SH-SY5Y (cell line): ENCODE data around the gene CRABP2.
A peak's percentile ranks its signal among the peaks of the same experiment; 100 is the strongest.

Source experiments
- GATA2 ChIP-seq: IDR thresholded peaks from 2 replicates; pipeline ENCODE4 v1.6.1; 2011; ENCODE audit warnings: mild to moderate bottlenecking, low read depth, low read length
- GATA3 ChIP-seq: IDR thresholded peaks from 2 replicates; pipeline ENCODE4 v1.6.1; 2011; ENCODE audit warnings: low read depth, mild to moderate bottlenecking, low read length, moderate library complexity

Gene CRABP2

DNA sequence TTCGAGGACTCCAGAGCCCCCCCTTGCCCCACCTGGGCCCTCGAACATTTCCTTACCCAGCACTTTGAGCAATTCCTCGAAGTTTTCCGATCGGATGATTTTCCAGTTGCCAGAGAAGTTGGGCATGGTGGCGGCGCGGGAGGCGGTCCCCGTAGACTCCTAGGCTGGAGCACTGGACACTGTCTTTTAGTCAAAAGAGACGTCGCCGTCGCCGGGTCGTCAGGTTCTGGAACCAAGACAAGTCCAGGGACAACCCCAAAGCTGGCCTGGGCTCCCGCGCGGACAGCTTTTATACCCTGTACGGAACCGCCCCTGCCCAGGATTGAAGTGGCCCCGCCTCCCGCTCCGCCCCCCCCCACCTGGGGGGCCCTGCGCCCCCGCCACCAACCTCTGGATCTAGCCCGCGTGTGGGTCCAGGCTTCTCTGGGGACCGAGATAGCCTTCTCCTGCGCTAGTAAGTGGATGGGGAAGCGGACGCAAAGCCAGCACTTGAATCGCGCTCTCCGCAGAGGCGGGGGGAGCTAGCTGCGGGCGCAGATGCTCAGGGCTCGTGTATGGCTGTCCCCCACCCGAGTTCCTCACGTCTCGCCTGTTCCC, at the start of gene CRABP2:
CRABP2 (minus strand) TSS at position 263 of the 597 bp plus-strand sequence; CDS start at position 126, 137 bp downstream.
- no peak for TF ChIP-seq GATA2
- TF ChIP-seq GATA3 = no peak

DNA sequence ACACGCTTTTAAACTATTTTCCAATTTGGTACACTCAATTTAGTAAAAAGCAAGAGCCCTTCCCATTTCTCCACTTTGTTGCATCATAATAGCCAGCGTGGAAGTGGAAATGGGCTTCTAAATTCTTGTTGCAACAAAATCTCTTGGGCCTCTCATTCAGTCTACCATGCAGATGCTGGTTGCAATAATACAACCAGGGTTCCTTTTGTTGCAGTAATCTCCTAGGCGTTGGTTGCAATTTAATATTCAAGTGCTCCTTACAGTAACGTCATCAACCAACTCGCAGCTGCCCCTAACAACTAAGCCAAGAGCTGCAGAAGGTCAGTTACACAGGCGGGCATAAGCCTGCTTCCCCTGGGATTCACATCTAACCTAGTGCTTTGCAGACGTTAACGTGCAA, 48.8 kb upstream of the CRABP2 start:
- TF ChIP-seq GATA3 (no peak), GATA2 (no peak)

DNA sequence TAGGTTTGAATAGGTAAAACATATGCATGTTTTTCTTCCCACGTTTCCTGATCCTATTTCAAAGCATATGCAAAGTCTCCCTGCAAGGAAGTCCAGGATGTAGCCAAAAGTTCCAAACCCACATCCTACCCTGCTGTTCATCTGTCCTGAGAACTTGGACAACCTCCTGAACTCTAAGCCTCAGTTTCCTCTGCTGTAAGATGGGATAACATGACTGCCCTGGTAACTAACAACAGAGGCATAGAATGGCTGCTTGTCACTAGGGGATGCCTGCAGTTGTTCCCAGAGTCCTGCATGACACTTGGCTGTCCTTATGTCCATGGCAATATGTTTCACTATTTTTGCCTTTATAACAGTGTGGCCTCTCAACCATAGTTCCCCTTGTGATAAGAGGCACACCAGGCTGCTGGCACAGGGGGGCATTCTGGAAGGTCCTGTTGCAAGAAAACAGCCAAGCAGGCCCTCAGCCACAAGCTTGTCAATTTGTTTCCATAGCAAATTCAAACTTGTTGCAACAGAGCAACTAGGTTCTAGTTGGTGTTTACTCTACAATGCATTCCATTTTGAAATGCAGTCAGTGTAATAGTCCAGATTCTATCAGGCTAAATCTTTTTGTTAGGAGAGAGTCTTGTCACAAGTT, 47.6 kb upstream of the CRABP2 start:
- TF ChIP-seq GATA2 (no peak), GATA3 (no peak)

DNA sequence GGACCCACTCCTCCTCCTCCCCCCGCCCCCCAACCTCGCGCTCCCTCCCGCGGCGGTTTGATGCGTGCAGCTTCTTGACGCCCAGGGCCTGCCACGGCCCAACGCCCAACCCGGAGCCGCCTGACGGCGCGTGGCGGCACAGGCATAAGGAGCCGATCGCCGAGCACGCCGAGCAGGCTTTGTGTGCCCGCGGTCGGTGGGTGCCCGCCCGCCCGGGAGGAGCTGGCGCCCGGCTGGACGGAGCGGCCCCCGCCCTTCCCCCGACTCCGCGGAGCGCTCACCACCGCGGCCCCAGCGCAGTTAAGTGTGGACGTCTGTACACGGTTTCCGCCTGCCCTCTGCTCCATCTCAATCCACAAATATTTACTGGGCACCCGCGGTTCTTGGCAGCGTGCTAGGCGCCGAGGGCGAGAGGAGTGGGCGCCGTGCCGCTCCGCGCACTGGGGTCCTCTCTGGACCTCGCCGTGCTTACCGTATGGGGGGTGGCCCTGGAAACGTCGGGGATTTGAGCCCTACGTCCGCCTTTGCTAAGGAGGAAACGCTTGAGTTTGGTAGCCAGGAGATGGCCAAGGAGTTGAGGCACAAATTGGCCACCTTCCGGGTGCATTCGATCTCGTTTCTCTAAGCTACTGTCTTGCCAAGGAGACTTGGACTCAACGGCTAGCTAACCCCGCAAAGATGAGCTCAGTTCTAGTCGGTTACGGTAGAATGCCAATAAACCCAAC, 46.5 kb upstream of the CRABP2 start:
- TF ChIP-seq GATA3 (no peak), GATA2 (no peak)

DNA sequence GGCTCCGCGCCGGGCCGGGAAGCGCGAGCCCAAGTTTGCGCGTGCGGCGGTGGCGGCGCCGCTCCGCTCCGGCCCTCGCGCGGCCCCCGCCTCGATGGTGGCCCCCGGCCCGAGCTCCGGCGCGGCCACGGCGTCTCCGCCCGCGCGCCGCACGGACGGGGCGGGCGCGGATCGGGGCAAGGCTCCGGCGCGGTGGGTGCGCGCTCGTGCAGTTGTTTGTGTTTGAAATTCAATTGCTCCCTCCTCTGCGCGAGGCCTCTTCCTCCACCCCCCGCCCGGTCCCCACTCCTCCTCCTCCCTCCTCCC, 46.0 kb upstream of the CRABP2 start, which contains the start of gene HDGF:
HDGF (minus strand) TSS at position 225 of the 306 bp plus-strand sequence. CDS start 246 bp downstream, outside the sequence.
- TF ChIP-seq GATA2 (no peak), GATA3 (no peak)

DNA sequence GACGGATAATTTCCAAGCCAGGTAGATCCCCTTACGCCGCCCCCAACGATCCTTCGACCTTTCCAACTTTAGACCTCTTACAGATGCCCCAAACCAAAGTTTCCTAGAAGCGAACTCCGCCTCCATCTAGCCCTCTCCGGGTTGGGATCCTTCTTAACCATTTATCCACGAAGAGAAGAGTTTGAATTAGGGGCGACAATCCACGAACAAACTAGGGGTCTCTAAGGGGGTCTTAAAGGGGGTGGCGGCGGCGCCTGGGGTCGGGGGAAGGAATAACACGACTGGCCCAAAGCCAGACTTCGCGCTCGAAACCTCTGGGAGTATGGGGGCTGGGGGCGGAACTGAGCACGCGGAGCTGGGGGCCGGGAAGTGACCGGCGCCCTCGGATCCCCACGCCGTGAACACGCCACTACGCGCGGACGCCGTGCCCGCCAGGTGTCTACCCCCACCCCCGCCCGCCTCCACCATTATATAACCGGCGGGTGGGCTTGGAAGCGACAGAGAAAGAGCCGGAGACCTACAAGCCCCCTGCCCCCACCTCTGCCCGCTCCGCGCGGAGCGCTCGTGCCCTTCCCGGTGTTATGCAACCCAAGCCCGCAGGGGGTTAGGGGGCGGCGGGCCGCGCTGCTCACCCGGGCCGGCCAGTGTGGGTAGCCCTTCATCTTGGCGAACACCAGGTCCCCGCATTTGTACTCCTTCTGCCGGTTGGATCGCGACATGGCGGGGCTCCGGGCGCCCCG, 45.5 kb upstream of the CRABP2 start:
- no peak for TF ChIP-seq GATA2
- TF ChIP-seq GATA3 = no peak

DNA sequence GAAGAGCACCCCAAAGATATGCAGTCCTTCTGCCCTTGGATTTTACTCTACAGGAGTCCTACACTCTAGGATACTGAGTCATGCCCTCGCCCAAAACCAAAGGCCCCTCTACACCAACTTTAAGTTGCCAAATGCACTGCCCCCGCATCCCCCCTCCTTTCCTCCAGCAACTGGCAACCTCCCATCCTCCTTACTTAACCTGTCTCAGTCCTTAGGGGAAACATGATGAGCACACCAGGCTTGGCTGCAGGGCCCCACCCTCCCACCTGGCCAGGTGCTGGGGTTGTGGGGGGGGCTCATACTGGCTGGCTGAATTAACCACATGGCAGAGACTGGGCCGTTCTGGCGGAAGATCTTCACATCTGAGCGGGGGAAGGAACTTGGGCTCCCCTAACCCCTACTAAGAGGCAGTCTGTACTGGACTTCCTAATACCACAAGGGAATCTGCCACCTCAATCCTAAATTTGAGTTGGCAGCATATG, 44.8 kb upstream of the CRABP2 start:
- no peak for TF ChIP-seq GATA3
- no peak for TF ChIP-seq GATA2

DNA sequence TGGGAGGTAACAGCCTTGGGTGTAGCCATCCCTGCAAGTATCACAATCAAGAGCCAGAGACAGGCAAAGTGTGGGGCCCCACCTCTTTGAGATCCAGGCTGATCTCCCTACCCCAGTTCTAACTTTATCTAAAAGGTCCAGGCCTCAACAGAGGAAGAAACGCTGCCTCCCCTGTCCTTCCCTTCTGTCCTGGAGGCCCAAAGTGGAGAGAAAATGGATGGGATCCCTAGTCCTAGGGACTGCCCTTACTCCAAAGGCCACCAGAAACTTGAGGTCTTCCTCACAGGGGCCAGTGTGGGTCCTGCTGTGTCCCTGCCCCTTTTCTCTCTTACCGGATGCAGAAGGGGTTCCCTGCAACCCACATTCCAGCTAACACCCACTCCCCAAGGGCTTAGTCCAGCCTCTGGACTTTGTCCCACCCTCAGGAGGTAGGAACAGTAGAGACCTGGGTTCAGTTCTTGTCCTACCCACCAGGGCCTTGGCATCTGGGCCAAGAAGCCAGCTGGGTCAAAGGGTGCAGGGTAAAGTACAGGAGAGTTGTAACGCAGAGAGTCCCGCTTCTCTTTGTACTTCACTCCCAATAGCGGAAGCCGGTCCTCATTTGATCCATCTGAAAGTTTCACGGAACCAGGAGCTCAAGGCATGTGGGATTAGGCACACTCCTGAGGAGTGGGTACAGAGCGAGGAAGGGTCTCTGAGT, 44.2 kb upstream of the CRABP2 start:
- TF ChIP-seq GATA2 = no peak
- no peak for TF ChIP-seq GATA3

DNA sequence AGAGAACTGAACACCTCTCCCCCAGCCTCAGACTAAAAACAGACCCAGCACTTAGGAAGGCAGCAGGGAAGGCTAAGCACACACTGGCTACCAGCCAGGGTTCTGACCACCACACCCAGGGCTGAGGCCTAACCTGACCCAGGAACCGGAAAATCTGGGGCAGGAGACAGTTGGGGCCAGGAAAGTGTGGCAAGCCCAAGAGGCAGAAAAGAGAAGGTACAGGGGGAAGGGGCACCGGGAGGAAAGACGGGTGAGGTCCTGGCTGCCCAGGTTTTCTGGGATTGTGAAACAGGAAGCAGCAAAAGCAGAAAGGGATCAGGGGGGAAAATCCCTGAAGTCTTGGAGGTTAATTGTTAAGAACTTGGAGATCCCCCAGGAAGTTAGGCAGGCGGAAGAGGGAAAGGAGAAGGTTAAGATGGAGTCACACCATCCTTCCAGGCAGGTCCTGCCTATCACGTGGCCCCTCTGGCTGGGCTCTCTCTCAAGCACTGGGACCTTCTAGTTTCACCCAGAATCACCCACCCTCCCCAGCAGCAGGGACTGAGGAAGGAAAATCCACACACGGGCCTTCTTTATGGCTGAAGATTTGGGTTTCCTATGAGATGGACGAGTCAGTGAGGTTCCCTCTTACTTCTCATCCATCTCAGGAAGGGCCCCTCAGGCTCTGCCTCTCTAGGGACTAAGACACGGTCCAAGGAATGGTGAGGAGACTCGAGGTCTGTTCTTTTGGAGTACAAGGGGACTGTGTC, 43.5 kb upstream of the CRABP2 start:
- TF ChIP-seq GATA2 (no peak), GATA3 (no peak)

DNA sequence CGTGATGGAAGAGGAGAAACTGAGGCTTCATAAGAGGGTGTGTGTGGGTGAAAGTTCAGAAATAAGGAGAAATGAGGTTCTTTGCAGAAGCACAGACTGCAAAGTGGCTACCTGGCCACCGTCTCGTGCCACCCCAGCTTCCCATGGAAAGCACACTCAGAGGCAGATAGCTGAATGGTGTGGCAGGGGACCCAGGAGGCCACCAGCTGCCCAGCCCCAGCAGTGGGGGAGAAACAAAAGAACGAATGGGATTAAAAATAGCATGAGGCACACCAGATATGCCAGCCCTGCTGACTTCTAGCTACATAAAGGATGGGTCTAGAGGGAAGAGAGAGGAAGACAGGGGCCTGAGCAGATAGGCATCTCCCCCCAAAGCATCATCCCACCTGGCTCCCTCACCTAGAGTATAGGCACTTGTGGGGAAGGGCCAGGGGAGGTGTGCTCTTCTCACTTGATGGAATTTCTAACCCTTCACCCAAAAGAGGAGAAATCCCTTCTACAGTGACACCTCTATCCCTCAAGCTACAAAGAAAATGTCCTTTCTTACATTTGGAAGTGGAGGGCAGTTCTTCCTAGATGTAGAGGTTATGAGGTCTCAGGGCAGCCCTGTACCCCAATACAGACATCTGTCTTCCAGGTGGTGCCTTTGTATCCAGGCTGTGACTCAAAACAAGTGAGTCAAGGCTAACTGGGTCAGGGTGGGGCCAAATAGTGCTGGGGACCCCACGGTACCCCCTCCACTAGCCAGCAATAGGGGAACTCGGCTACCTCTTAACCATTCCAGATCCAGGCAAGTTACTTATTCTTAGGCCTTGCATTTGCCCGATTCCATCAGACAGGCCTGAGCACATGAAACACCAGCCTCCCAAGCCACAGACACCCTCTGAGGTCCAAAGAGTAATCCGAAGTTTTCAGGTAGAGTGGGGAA, 42.6 kb upstream of the CRABP2 start:
- peak; percentile 53 for TF ChIP-seq GATA2
- no peak for TF ChIP-seq GATA3

DNA sequence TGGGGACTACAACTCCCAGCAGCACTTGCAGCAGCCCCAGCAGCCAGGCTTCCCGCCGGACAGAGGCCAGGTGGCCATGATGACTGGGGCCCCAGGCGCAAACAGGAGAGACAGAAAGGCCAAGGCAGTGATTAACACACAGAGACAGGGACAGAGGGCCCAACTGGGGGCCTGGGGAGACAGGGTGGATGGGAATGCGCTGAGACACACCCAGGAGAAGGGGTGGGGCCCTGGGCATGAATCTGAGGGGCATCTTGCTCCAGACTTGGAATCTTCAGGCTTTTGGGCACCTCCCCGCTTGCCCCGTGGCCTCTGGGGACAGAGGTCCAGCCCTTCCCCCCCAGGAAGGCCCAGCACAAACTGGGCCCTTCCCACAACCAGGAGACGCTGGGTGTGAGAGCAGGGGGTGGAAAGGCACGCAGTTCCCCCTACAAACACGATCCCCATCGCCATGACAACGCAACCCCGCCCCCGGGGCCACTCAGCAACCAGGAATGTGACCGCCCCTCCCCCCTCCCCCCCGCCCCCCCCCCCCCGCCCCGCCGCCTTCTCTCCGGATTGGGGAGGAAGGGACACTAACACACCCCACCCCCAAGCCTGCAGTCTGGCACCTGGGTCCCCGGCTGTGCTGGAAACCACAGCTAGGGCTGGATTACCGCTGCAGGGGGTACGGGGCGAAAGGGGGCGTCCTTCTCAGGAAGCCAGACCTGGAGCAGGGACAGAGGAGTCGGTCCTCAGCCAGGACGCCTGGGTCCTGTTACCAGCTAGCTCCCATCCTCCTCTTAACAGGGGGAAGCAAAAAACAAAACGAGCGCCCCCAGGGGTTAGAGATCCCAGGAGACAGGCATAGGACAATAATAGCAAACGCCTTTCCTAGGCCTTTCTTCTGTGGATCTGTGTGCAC, 41.6 kb upstream of the CRABP2 start:
- no peak for TF ChIP-seq GATA3
- no peak for TF ChIP-seq GATA2
